ENCODE results near the gene ADAMTS2. TPM values are rescaled to one million over a fixed set of nuclear protein-coding genes. Genes with fewer than 3 reads are reported as not detected.

ADAMTS2 gene
- total and polyA plus RNA-seq, 2 experiments from 2014 or later: 62.0 to 132 TPM

DNA sequence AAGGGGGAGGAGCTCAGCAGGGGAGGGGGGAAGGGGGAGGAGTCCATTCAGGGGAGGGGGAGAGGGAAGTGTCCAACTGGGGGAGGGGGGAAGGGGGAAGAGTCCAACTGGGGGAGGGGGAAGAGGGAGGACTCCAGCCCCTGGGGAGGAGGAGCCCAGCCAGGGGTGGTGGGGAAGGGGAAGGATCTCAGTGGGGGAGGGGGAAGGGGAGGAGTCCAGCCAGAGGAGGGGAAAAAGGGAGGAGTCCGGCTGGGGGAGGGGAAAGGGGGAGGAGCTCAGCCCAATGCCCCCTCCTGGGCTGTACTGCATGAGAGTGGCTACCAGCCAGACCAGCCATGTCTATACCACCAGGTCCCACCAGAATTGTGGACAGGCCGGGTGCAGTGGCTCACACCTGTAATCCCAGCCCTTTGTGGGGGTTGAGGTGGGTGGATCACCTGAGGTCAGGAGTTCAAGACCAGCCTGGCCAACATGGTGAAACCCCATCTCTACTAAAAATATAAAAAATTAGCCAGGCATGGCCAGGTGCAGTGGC is 30.6 kb upstream of the ADAMTS2 start:
- Histone ChIP-seq H3K36me3 (ENCODE audit: low read depth) (no peaks in the 10 kb centered on the region), H3K79me2 (ENCODE audit: insufficient read depth) (no peaks in the 10 kb centered on the region), H3F3A (ENCODE audit: insufficient read depth) (no peaks in the 10 kb centered on the region), H3K9me2 (ENCODE audit: insufficient read depth) (no peaks in the 10 kb centered on the region), H3K4me2 (ENCODE audit: unreplicated experiment) (no peak overlapping the region), H4K20me1 (ENCODE audit: insufficient read depth) (no peaks in the 10 kb centered on the region), H3K4me1 (ENCODE audit: insufficient read depth) (no peaks in the 10 kb centered on the region), H3K4me3 (no peak overlapping the region), H3K27ac (no peak overlapping the region), H3K27me3 (replicated peaks; ENCODE audit: insufficient read depth) (no peaks in the 10 kb centered on the region), H3K9me3 (ENCODE audit: low read depth) (no peaks in the 10 kb centered on the region), H3K9ac (no peak overlapping the region), H2AFZ (no peak overlapping the region)
- WGBS, 2 experiments (ENCODE audit: low coverage in 1 of 2, low lambda C conversion rate in 2 of 2, missing lambda C conversion rate in 2 of 2): 39 to 73% methylated on average over 1 to 2 of the region's 2 CpGs
- DNase-seq: no peak
- in situ Hi-C loops (cut with MboI): no loop called here
- TF ChIP-seq EZH2phosphoT487 (IDR thresholded peaks at IDR 0.05; ENCODE audit: insufficient read depth, low read depth) (no peak), EZH2 (IDR thresholded peaks at IDR 0.05; ENCODE audit: insufficient read depth, poor library complexity, severe bottlenecking) (no peak)

DNA sequence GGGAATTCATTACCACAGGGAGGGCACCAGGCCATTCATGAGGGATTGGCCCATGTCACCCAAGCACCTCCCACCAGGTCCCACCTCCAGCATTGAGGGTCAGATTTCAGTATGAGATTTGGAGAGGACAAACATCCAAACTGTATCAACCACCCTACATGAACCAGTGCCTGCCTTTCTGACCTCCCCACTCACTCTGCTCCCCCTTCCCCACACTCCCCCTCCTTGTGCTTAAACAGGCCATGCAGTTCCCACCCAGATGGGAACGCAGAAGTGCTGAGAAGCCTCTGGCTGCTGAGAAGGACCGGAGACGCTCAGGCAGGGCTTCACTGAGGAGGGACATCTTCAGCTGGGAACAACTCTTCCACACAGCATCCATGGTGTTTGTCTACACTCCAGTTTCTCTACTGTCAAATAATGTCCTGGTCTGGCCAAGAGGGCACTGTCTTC is 30.0 kb upstream of the ADAMTS2 start:
- Histone ChIP-seq H3K9ac (no peak overlapping the region), H4K20me1 (ENCODE audit: insufficient read depth) (no peaks in the 10 kb centered on the region), H3F3A (ENCODE audit: insufficient read depth) (no peaks in the 10 kb centered on the region), H3K27me3 (replicated peaks; ENCODE audit: insufficient read depth) (no peaks in the 10 kb centered on the region), H2AFZ (no peak overlapping the region), H3K4me2 (ENCODE audit: unreplicated experiment) (no peak overlapping the region), H3K4me3 (no peak overlapping the region), H3K36me3 (ENCODE audit: low read depth) (no peaks in the 10 kb centered on the region), H3K9me2 (ENCODE audit: insufficient read depth) (no peaks in the 10 kb centered on the region), H3K79me2 (ENCODE audit: insufficient read depth) (no peaks in the 10 kb centered on the region), H3K4me1 (ENCODE audit: insufficient read depth) (no peaks in the 10 kb centered on the region), H3K9me3 (ENCODE audit: low read depth) (no peaks in the 10 kb centered on the region), H3K27ac (no peak overlapping the region)
- in situ Hi-C loops (cut with MboI): no loop called here
- TF ChIP-seq EZH2 (IDR thresholded peaks at IDR 0.05; ENCODE audit: insufficient read depth, poor library complexity, severe bottlenecking) (no peak), EZH2phosphoT487 (IDR thresholded peaks at IDR 0.05; ENCODE audit: insufficient read depth, low read depth) (no peak)
- DNase-seq: no peak
- WGBS, 2 experiments (ENCODE audit: low coverage in 1 of 2, low lambda C conversion rate in 2 of 2, missing lambda C conversion rate in 2 of 2): 56 to 60% methylated on average over 3 of the region's 3 CpGs

DNA sequence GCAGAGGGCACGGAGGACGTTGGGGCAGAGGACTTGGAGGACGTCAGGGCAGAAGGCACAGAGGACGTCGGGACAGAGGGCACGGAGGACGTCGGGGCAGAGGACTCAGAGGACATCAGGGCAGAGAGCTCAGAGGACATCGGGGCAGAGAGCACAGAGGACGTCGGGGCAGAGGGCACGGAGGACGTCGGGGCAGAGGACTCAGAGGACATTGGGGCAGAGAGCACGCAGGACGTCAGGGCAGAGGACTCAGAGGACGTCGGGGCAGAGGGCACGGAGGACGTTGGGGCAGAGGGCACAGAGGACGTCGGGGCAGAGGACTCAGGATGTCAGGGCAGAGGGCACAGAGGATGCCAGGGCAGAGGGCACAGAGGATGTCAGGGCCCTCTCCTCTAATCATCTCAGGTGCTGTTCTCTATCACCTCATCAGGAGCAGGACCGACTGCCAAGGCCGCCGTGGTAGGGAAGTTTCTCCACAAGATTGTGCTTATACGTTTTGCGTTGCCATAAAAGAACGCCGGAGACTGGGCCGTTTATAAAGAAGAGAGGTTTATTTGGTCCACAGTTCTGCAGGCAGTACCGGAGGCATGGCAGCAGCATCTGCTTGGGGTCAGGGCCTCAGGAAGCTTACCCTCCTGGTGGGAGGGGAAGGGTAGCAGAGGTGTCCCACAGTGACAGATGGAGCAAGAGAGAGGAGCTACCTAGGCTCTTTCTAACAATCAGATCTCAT is 29.4 kb upstream of the ADAMTS2 start:
- H3K9ac ChIP-seq: no peak overlapping the region
- no peaks in the 10 kb centered on the region for H3K27me3 ChIP-seq (replicated peaks; ENCODE audit: insufficient read depth)
- no peak for TF ChIP-seq EZH2phosphoT487 (IDR thresholded peaks at IDR 0.05; ENCODE audit: insufficient read depth, low read depth)
- no peak for TF ChIP-seq EZH2 (IDR thresholded peaks at IDR 0.05; ENCODE audit: insufficient read depth, poor library complexity, severe bottlenecking)
- H3K27ac ChIP-seq: no peak overlapping the region
- H3K4me2 ChIP-seq (ENCODE audit: unreplicated experiment): no peak overlapping the region
- no peaks in the 10 kb centered on the region for H3K4me1 ChIP-seq (ENCODE audit: insufficient read depth)
- no peak overlapping the region for H3K4me3 ChIP-seq
- H3K79me2 ChIP-seq (ENCODE audit: insufficient read depth): no peaks in the 10 kb centered on the region
- H3K9me3 ChIP-seq (ENCODE audit: low read depth): no peaks in the 10 kb centered on the region
- H2AFZ ChIP-seq: no peak overlapping the region
- 86 to 90% methylated on average over 18 to 31 of the region's 31 CpGs for WGBS, 2 experiments (ENCODE audit: low coverage in 1 of 2, low lambda C conversion rate in 2 of 2, missing lambda C conversion rate in 2 of 2)
- in situ Hi-C loops (cut with MboI): no loop called here
- H3K36me3 ChIP-seq (ENCODE audit: low read depth): no peaks in the 10 kb centered on the region
- H4K20me1 ChIP-seq (ENCODE audit: insufficient read depth): no peaks in the 10 kb centered on the region
- H3K9me2 ChIP-seq (ENCODE audit: insufficient read depth): no peaks in the 10 kb centered on the region
- no peak for DNase-seq
- H3F3A ChIP-seq (ENCODE audit: insufficient read depth): no peaks in the 10 kb centered on the region

DNA sequence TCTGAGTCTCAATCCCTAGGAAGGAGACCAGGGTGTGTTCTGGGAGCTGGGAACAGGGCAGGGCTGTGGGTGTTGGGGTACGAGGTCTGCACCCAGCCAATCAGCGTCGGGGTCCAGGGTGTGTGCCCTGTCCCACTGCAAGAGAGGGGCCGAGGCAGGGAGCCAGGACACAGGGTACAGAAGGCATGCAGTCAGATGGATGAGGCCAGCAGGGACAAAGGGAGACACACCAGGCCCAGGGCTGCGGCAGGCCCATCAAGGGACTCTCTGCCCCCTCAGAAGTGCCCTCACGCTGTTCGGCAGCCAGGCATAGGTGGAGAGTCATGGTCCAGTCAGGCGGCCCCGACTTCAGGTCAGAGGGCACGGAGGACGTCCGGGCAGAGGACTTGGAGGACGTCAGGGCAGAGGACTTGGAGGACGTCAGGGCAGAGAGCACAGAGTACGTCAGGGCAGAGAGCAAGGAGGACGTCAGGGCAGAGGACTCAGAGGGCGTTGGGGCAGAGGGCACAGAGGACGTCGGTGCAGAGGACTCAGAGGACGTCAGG is 28.8 kb upstream of the ADAMTS2 start:
- no peaks in the 10 kb centered on the region for H3K27me3 ChIP-seq (replicated peaks; ENCODE audit: insufficient read depth)
- H4K20me1 ChIP-seq (ENCODE audit: insufficient read depth): no peaks in the 10 kb centered on the region
- DNase-seq: no peak
- no peaks in the 10 kb centered on the region for H3K4me1 ChIP-seq (ENCODE audit: insufficient read depth)
- no peaks in the 10 kb centered on the region for H3K9me2 ChIP-seq (ENCODE audit: insufficient read depth)
- H3F3A ChIP-seq (ENCODE audit: insufficient read depth): no peaks in the 10 kb centered on the region
- no peak overlapping the region for H3K4me2 ChIP-seq (ENCODE audit: unreplicated experiment)
- H3K27ac ChIP-seq: no peak overlapping the region
- TF ChIP-seq EZH2phosphoT487 (IDR thresholded peaks at IDR 0.05; ENCODE audit: insufficient read depth, low read depth) (no peak), EZH2 (IDR thresholded peaks at IDR 0.05; ENCODE audit: insufficient read depth, poor library complexity, severe bottlenecking) (no peak)
- H2AFZ ChIP-seq: no peak overlapping the region
- 74 to 83% methylated on average over 18 to 20 of the region's 20 CpGs for WGBS, 2 experiments (ENCODE audit: low coverage in 1 of 2, low lambda C conversion rate in 2 of 2, missing lambda C conversion rate in 2 of 2)
- no peak overlapping the region for H3K9ac ChIP-seq
- no peaks in the 10 kb centered on the region for H3K36me3 ChIP-seq (ENCODE audit: low read depth)
- H3K9me3 ChIP-seq (ENCODE audit: low read depth): no peaks in the 10 kb centered on the region
- in situ Hi-C loops (cut with MboI): no loop called here
- H3K4me3 ChIP-seq: no peak overlapping the region
- no peaks in the 10 kb centered on the region for H3K79me2 ChIP-seq (ENCODE audit: insufficient read depth)
